ES-I3 (cell line): ENCODE measurements around the gene SERPINA1.
"Not testable (repeated sequence)": the region's sequence is repeated elsewhere in the genome, so short reads cannot be mapped to it uniquely, and the experiment has no call there.

Experiments used
- H3K36me3 ChIP-seq: 2 replicates; pipeline ENCODE4 v1.6.1; 2013; ENCODE audit warnings: mild to moderate bottlenecking, low read length, control low read depth, moderate library complexity; ENCODE audit not compliant: insufficient read depth
- H3K4me1 ChIP-seq: 2 replicates; pipeline ENCODE4 v1.6.1; 2013; ENCODE audit warnings: mild to moderate bottlenecking, control low read depth, low read length; ENCODE audit not compliant: insufficient read depth
- H3K9ac ChIP-seq: 2 replicates; pipeline ENCODE4 v1.6.1; 2013; ENCODE audit warnings: low read depth, mild to moderate bottlenecking, low read length, moderate library complexity
- H3K9me3 ChIP-seq: 2 replicates; pipeline ENCODE4 v1.6.1; 2013; ENCODE audit warnings: mild to moderate bottlenecking, low read length, moderate library complexity; ENCODE audit not compliant: control insufficient read depth, insufficient read depth

Gene SERPINA1

DNA sequence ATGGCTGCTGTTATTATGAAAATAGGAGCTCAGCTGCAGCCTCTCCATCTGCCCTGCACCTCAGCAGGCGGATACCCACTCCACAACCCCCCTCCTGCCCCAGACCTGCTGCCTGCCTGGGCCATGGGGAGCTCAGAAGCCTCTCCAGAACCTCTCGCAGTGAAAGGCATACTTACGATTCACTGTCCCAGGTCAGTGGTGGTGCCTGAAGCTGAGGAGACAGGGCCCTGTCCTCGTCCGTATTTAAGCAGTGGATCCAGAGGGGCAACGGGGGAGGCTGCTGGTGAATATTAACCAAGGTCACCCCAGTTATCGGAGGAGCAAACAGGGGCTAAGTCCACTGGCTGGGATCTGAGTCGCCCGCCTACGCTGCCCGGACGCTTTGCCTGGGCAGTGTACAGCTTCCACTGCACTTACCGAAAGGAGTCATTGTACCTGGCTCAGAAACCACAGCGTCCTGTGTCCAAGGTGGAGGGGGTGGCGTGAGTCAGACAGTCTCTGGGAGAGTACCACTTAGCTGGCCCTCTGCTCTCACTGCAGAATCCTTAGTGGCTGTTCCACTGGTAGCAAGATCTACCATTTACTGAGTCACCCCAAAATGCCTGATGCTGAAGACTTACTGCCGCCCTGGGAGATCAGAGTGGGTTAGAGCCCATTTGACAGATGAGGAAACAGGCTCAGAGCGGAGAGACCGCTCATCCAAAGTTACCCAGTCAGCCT, at the start of gene SERPINA1:
SERPINA1 (minus strand) TSS at position 219 of the 720 bp plus-strand sequence. CDS start 5,365 bp downstream, outside the sequence.
- H3K9me3 ChIP-seq = no peaks in the 10 kb centered on the region
- no peak within 1 kb of the TSS for H3K9ac ChIP-seq
- peaks cover 5% of the 10 kb centered on the region; the same call in 1 of the 2 replicates for H3K4me1 ChIP-seq
- H3K36me3 ChIP-seq = no peaks in the 10 kb centered on the region

DNA sequence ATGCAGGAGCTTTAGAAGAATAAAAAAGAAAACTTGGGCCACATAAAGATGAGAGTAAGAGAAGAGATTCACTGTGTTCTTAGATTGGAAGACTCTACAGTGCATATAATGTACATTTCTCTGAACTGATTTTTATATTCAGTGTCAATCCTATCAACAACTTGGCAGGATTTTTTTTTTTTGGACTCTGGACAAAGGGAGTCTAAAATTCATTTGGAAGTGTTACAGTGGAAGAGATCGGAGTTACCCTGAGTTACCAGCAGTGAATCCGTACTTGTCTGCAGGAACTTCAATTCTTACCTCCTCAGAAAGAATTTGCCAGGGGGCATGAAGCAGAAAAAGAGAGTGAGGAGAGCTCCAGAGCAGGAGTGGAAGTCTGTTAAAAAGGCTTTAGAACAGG, 40.2 kb upstream of the SERPINA1 start:
- no peak overlapping the region for H3K9ac ChIP-seq
- H3K4me1 ChIP-seq = no peaks in the 10 kb centered on the region
- no peaks in the 10 kb centered on the region for H3K36me3 ChIP-seq
- H3K9me3 ChIP-seq = no peaks in the 10 kb centered on the region

DNA sequence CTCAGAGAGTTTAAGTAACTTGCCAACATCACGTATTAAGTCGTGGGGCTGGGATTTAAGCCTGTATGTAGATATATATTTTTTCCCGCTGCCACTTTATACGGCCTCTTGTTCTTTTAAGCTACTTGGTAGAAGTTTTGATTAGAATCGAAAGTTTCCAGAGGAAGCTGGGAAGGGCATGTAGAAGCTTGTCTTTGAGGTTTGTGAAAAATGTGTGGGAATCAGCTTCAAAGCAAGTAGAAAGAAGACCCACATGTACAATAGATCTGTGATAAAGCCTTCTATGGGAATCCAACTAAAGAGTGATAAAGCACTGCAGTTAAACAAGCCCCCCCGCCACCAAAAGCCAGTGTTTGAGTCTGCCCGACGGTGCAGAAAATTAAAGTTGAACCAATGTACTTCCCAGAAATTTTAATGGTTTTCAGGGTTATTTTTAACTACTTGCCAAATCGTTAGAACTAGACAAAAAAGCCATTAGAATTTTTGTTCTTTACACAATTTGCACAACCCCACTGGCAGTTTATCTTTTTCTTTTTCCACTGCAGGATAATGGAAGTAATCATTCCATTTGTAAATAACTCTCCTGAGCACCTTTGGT, 38.7 kb upstream of the SERPINA1 start:
- Histone ChIP-seq H3K9ac (no peak overlapping the region), H3K9me3 (no peaks in the 10 kb centered on the region), H3K36me3 (no peaks in the 10 kb centered on the region), H3K4me1 (no peaks in the 10 kb centered on the region)

DNA sequence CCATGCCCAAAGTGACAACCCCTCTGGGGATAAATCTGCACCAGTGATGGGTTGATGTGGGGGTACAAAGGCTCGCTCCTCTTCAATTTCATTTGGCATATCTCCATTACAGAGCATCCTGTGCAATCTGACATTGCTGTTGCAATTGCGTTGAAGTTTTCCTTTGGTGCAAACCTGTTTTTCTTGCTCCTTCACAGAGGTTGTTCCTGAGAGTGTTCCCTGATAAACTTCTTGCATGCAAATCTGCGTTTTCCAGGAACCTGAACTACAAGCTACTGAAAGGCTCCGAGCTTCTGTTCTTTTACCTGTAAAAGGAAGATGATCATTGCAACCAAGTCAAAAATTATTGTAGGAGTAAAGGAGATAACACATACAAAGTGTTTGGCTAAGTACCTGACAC, 38.1 kb upstream of the SERPINA1 start:
- Histone ChIP-seq H3K9ac (no peak overlapping the region), H3K4me1 (no peaks in the 10 kb centered on the region), H3K36me3 (no peaks in the 10 kb centered on the region), H3K9me3 (no peaks in the 10 kb centered on the region)

DNA sequence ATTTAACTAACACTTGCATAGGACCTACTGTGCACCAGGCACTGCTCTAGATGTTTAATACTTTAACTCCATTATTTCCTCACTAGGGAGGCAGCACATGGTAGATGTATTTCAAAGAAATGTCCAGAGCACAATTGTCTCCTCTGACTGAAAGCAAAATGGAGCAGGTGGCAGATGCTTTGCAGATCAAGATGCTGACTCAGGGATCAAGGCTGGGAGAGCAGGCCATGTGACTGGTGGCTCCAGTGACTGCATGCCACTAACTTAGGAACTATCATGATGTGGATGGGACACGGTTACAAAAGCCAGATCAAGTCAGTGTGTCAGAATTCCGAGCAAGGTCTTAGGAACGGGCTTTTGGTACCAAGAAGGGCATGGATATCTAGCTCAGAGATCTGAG, 36.0 kb upstream of the SERPINA1 start:
- H3K36me3 ChIP-seq = no peaks in the 10 kb centered on the region
- peaks cover 3% of the 10 kb centered on the region for H3K9me3 ChIP-seq
- no peaks in the 10 kb centered on the region for H3K4me1 ChIP-seq
- H3K9ac ChIP-seq = no peak overlapping the region

DNA sequence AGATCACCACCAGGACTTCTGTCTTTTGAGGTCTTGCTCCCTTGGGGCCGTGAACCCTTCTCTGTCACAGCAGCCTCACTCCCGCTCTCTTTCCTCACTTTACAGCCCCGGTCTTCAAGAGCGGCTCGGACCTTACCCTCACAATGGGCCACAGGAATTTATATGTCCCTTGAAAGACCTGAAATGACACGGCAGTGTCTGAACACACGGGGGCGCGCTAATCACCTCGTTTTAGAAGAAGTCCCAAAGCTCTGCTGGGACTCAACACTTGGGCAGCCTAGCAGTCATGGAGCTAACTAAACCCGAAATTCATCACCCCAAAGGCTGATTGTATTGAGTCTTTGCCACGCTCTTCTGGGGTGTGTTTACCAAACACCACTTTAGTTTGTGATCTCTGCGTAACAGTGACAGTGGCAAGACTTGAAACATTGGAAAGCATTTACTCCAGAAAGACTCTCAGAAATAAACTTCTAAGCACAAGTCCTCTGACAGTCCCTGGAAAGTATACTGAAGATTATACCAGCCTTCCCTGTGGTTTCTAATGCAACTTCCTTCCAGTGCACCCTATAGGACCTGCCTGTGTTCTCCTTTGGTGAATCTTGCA, 35.2 kb upstream of the SERPINA1 start:
- Histone ChIP-seq H3K9ac (no peak overlapping the region), H3K9me3 (peaks cover 3% of the 10 kb centered on the region), H3K36me3 (no peaks in the 10 kb centered on the region), H3K4me1 (no peaks in the 10 kb centered on the region)

DNA sequence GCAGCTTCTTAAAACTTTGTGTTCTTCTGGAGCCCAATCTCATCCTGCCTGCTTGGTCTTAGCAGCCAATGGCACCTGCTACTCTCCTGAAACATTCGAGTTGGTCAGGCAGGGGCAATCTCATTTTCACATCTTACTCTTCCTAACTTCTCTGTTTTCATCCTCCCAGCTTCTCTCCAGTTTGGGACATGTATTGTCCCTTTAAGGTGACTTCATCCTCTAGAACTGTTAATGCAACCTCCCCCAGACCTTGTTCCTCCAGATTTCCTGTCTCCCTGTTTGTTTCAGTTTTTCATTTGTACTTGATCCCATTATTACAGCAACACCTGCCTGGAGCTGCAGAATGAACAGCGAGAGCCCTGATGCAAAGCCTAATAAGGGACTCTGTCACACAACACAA, 32.9 kb upstream of the SERPINA1 start:
- no peaks in the 10 kb centered on the region for H3K4me1 ChIP-seq
- H3K9me3 ChIP-seq = peaks cover 3% of the 10 kb centered on the region
- no peaks in the 10 kb centered on the region for H3K36me3 ChIP-seq
- H3K9ac ChIP-seq = no peak overlapping the region

DNA sequence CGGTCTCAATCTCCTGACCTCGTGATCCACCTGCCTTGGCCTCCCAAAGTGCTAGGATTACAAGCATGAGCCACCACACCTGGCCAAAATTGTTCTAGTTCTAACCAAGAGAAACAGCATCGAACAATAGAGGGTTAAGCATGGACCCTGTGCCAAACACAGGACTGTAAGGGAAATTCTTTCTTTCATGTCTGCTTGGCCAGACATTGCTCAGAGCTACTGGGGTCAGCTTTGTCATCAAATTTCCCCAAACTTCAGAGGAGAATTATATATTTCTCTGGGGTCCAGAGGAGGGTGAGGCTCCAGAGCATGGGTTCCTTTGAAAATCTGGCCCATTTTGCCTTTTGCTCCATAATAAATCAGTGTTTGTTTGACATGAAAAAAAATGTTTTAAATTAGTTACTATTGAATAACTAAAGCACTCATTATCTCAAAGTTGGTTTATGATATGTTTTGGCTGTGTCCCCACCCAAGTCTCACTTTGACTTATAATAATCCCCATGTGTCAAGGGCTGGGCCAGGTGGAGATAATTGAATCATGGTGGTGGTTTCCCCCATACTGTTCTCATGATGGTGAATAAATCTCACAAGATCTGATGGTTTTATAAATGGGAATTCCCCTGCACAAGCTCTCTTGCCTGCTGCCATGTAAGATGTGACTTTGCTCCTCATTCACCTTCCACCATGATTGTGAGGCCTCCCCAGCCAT, 29.2 kb upstream of the SERPINA1 start:
- H3K9me3 ChIP-seq, H3K9ac ChIP-seq, H3K36me3 ChIP-seq, H3K4me1 ChIP-seq: not testable (repeated sequence)

DNA sequence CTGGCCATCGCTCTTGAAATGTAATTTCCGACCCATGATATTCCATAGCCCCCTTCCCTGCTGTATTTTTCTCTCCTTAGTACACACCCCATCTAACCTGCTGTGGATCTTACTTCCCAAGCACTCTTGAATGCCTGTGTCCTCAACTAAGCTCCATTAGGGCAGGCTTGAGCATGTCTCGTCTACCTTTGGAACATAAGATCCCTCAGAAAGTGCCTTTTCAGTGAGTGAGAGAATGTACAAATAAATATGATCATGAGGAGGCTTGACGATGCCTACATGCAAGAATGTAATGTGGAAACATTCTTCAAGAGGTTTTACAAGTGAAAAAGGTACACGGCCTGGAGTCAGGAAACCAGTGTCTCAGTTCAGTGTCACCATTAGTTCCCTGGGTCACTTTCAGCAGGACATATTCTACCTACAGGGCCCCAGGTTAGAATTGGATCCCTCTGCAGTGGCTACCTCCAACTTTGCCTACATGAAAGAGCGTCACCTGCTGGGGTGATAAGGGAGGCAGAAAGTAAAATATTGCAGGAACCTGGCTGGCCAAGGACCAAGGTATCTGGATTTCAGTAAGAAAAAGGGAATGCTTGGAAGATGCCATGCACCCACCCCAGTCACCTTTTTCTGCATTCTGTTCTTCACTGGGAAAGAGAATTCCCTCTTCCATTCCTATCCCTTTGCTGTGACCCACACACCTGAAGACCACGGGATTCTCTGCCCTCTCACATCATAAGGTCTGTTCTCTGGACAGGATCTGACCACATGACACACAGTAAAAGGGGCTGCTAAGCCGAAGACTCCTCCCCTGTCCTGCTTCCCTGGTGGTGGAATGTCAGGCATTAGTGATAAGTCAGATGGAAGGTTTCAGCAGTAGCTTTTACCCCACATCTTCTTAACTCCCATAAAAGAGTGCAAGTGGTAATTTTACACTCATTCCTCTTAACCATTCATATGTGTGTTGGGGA, 24.6 kb upstream of the SERPINA1 start:
- Histone ChIP-seq H3K9me3 (no peaks in the 10 kb centered on the region; the same call in 1 of the 2 replicates), H3K9ac (no peak overlapping the region)

DNA sequence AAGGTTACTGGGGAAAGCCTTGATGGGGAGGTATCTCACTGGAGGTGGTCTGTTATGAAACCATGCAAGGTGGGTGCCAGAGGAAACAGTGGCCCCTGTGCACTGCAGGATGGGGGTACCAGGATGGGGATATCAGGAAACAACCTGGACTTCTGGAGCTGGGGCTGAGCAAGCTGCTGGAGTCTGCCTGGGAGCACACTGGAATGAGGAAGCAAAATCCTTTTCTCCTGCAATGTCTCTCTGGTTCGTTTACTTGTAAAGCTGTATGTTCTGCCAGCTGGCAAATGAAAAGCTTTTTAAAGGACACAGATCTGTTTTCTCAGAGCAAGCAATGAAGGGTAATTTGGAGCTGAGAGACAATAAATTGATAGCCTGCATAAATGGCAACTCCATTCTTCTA, 23.2 kb upstream of the SERPINA1 start:
- H3K9me3 ChIP-seq = no peaks in the 10 kb centered on the region; the same call in 1 of the 2 replicates
- no peaks in the 10 kb centered on the region for H3K36me3 ChIP-seq
- H3K4me1 ChIP-seq = peaks cover 5% of the 10 kb centered on the region; the same call in 1 of the 2 replicates
- no peak overlapping the region for H3K9ac ChIP-seq

More for the DNA sequence above, 24.6 kb upstream of the SERPINA1 start:
- H3K4me1 ChIP-seq = peaks cover 5% of the 10 kb centered on the region; the same call in 1 of the 2 replicates
- no peaks in the 10 kb centered on the region for H3K36me3 ChIP-seq

DNA sequence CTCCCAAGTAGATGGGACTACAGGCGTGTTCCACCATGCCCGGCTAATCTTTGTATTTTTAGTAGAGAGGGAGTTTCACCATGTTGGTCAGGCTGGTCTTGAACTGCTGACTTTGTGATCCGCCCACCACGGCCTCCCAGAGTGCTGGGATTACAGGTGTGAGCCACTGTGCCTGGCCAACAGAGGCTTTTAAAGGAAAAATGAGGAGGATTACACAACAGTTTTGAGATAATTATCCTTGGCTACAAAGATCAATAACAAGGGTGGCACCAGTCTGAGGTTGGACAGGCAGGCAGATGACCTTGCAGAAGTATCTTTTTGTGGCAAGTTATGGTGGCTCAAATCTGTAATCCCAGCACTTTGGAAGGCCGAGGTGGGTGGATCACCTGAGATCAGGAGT, 21.0 kb upstream of the SERPINA1 start:
- H3K4me1 ChIP-seq, H3K36me3 ChIP-seq, H3K9ac ChIP-seq, H3K9me3 ChIP-seq: not testable (repeated sequence)

DNA sequence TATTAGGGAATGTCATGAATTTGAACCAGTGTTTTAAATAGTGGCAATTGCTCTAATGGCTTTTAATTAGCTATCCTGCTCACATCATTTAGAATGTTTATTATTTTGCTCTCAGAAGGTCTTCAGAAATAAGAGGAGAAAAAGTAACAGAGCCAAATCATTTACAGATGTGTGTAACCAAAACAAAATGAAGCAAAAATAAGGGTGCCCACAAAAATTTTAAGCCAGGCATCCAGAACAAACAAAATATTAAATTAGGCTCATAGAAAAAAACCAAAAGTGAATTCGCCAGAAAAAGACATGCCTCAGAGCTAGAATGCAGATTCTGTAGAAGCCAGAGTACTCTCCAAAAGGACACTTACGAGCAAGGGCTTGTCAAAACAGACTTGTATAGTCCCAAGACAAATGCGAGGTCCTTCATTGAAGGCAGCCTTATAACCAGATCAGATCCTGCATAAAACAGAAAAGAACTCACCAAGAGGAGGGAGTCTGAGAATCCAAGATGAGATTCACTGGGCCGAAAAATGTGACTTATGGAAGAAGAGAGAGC, 20.2 kb upstream of the SERPINA1 start:
- H3K9ac ChIP-seq = no peak overlapping the region
- H3K36me3 ChIP-seq = no peaks in the 10 kb centered on the region
- peaks cover 5% of the 10 kb centered on the region; the same call in 1 of the 2 replicates for H3K4me1 ChIP-seq
- H3K9me3 ChIP-seq = peaks cover 8% of the 10 kb centered on the region

DNA sequence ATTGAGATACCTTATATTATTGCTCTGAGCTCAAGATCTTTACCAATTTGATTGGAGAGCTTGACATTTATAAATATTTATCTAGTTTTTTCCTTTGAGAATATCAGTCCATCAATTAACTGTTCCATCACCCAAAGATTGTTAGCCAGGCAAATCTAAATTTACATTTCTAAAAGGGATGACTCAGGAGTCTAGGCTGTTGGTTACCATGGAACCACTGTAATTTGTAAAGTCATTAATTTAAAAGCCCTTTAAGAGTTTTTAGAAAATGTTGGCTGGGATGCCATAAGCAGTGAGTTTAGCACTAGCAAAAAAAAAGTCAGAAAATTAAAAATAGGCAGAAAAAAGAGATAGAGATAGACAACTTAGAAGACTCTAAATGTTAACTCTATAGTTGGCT, 19.5 kb upstream of the SERPINA1 start:
- H3K9ac ChIP-seq = no peak overlapping the region
- H3K36me3 ChIP-seq = no peaks in the 10 kb centered on the region
- peaks cover 3% of the 10 kb centered on the region; the same call in 1 of the 2 replicates for H3K4me1 ChIP-seq
- H3K9me3 ChIP-seq = peaks cover 8% of the 10 kb centered on the region
